GM18526 (cell line): ENCODE results near the gene GATA6.

ENCODE experiments used
- POLR2A ChIP-seq: IDR thresholded peaks from 3 replicates; pipeline ENCODE4 v1.6.1; 2011; ENCODE audit not compliant: insufficient read length; ENCODE audit errors: extremely low read depth

The GATA6 gene

DNA sequence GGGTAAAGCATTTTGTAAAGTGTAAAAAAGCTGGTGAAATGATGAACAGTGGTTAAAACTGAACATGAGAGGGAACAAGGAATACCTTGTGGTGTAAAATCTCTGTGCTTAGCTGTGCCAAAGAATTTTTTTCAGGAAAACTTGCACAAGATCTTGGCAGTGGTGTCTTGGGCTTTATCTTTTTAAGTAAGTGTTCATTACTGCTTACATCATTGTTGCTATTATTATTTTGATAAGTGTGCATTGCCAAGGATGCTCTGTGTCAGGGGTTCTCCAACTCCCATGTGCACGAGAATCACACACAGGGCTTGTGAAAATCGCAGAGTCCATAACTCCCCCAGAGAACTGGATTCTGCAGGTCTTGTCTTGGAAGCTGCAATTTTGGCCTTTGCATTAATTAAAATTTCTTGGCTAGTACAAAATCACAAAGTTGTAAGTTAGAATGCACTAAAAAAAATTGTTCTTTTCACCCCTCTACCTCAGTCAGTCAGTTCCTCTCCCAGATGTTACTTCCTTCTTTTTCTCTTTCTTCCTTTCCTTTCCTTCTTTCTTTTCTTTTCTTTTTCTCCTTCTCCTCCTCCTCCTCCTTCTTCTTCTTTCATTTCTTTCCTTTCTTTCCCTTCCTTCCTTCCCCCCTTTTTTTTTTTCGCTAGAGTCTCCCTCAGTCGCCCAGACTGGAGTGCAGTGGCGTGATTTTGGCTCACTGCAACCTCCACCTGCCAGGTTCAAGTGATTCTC lies 37.8 kb downstream of the GATA6 start:
- no peak for TF ChIP-seq POLR2A

DNA sequence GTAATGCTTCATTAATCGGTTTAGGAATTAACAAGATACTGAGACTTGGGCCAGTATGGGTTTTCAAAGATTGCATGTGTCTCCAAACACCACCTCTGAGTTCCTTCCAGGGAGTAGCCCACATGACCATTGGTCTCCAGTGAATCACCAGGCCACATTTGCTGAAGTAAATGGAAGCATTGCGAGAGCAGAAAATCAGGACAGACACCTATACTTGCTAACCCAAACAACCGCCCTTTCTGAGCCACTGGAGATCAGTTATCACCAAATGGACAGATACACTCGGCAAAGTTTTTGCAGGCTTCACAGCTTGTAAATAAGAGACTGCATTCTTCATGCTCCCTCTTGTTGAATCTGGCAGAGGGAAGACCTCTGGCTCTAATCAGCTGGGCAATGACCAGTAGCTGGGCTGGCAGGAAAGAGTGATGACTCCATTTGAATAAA lies 40.9 kb downstream of the GATA6 start:
- TF ChIP-seq POLR2A: no peak

- TF ChIP-seq POLR2A: no peak
These were observed 42.3 kb downstream of the GATA6 start for GRCh38 chr18:22211657-22212056.

- no peak for TF ChIP-seq POLR2A
These were observed 44.1 kb downstream of the GATA6 start for GRCh38 chr18:22213333-22213973.

DNA sequence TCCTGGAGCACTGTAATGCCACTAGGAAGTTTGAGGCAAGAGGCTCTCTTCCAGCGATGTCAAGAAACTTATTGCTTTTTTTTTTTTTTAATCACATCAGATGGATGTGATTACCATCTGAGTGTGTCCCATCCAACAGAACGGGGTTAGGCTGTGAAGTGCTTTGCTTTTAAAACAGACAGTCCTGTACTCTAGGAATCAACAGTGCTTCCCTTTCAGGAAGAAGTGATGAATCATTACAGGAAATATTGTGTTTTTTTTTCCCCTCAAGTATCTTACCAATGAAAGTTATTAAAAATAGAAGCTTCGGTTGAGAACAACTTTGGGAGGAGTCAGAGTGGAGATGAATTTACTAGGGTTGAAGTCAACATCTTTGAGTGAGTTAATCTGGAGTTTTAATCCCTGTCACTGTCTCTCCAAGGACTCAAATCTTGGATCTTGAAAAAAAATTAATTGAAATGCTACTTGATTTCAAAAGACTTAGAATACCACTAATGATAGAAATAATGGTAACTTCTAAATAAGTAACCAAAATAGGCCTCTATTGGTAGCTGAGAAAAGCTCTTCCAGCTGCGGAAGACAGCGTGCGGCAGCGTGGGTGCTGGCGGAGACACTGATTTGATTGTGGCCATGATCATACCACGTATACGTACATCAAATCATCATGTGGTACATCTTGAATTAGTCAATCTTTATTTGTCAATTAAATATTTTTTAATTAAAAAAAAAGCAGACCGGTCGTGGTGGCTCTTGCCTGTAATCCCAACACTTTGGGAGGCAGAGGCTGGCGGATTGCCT lies 45.5 kb downstream of the GATA6 start:
- TF ChIP-seq POLR2A: no peak

DNA sequence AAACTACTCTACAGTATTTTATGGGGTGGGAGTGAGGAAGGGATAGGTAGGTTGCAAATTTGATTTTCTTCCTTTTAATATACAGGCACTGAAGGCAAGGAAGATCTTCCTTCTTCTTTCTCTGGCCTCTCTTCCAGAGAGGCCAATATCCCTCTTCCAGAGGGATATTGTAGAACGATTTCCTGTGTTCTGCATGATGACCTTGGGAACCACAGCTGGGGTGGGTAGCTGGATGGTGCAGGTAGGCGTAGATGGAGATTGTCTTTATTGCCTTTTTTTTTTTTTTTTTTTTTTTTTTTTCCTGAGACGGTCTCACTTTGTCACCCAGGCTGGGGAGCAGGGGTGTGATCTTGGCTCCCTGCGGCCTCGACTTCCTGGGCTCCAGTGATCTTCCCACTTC lies 49.4 kb downstream of the GATA6 start:
- no peak for TF ChIP-seq POLR2A

- no peak for TF ChIP-seq POLR2A
These were observed 50.4 kb downstream of the GATA6 start for GRCh38 chr18:22219568-22220355.

DNA sequence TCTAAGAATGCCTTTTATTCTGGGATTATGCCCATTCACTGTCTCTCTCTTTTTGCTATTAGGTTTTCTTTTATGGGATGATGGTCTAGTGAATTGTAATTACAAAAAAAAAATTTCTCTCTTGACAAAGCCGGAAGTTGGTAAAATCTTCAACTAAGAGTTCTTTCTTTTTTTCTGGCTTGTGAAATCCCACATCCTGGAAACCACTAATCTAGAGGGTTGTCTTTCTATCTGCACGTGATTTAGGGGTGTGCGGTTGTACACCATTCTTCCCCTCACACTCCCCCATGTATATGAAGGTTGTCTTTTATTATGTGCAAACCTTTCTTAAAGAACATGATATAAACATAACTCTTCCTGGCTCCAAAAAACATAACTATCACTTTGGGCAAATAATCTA lies 52.0 kb downstream of the GATA6 start:
- TF ChIP-seq POLR2A: no peak

DNA sequence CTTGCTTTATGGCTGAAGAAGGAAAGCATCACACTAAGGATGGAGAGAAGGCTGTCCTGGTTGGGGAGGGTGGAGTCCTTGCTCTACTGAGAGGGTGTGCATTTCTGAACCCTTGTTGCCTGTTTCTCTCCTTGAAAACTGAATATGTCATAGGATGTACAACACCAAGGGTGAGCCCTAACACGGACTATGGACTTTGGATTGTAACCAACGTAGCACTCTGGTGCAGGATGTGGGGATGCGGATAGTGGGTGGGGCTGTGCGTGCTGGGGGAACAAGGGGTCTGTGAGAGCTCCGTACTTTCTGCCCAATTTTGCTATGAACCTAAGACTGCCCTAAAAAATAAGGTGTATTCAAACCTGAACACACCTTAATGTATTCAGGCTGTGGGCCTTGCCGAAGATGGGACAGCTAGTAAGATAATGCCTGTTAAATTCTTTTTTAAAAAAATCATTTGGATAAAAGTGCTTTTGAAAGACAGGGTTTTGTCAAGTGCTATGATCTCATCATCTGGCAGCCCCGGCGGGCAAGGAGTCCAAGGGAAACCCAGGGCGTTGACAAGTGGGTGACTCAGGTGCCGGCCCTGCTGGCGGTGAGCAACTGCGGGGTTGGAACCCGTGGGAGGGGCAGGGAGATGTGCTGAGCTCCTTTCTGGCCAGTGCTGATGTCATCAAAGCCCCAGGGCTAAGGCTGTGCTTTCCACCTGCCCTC lies 54.0 kb downstream of the GATA6 start:
- TF ChIP-seq POLR2A: no peak

- TF ChIP-seq POLR2A: no peak
These were observed 54.6 kb downstream of the GATA6 start for GRCh38 chr18:22223965-22224322.

DNA sequence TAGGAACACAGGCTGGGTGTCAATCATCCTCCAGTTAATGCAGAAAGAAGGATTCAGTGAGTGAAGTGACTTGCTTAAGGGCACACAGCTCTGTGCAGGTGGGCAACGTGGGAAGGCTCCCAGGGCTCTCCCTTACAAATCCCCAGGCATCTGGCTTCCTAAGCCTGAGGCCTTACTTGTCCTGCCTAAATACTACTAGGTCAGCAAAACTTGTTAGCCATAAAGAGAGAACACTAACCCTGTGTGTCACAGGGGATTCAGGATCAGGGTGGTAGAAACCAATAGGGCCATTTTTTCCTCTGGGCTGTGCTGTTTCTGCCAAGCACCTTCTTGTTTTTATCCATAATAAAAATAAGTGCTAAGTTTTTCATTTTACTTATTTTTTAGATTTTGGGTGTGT lies 55.0 kb downstream of the GATA6 start:
- TF ChIP-seq POLR2A: no peak

DNA sequence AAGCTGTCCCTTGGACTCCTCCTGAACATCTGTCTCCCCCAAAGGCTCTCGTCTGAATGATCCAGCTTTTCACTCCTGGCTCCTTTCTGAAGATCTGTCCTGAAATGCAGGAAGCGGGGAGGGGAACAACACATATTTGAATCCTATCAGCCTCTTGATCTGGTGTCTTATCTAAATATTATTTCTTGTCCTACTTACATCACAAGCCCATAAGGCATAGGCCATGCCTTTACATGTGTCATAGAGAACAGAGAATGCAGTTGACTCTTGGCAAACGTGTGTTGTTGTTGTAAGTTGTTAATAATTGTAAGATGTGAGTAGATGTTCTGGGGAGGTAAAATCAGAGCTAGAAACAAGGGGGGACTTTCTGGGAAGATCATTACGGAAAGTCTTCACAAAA lies 57.4 kb downstream of the GATA6 start:
- no peak for TF ChIP-seq POLR2A

GRCh38 chr18:22228976-22229375 lies 59.6 kb downstream of the GATA6 start:
- no peak for TF ChIP-seq POLR2A

DNA sequence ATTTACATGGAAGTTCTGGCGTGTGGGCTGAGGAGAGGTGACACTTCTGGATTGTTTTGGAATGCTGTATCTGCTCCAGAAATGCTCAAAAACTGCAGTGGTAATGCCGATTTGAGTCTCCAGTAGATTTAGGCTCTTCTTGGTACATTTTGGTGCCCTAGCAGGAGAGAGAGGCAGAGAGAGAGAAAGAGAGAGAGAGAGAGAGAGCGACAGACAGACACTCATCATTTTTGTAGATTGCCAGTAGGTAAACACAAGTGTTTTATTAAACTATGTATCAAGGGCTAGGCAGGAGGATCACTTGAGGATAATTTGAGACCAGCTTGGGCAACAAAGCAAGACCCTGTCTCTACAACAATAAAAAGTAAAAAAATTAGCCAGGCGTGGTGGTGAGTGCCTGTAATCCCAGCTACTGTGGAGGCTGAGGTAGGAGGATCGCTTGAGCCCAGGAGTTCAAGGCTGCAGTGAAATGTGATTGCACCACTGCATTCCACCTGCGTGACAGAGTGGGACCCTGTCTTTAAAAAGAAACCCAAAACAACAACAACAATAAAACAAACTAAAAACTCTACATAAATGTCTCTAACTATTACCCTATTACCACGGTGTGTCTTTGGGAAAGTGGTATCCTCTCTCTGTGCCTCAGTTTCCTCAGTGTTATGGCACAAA lies 60.2 kb downstream of the GATA6 start:
- TF ChIP-seq POLR2A: no peak
